CD4-positive, alpha-beta T cell treated with Interleukin-17A for 1 hour (primary cell): ENCODE data around the gene ARHGEF12.

Experiments used
- DNase-seq: peaks from one replicate; pipeline ENCODE4 v3.0.0-alpha.2; 2020

The ARHGEF12 gene

GRCh38 chr11:120342226-120342625 is 6.0 kb downstream of the ARHGEF12 start:
- no peak for DNase-seq

GRCh38 chr11:120342678-120343077 is 6.5 kb downstream of the ARHGEF12 start:
- no peak for DNase-seq

GRCh38 chr11:120343429-120343828 is 7.2 kb downstream of the ARHGEF12 start:
- DNase-seq, result no peak

- DNase-seq, result peak; percentile 83
Measured at GRCh38 chr11:120344302-120345004, 8.2 kb downstream of the ARHGEF12 start.

GRCh38 chr11:120346233-120346632 is 10.0 kb downstream of the ARHGEF12 start:
- DNase-seq, result no peak

- DNase-seq, result no peak
Measured at GRCh38 chr11:120350637-120351036, 14.4 kb downstream of the ARHGEF12 start.

GRCh38 chr11:120352405-120352804 is 16.2 kb downstream of the ARHGEF12 start:
- DNase-seq, result no peak

- no peak for DNase-seq
Measured at GRCh38 chr11:120354068-120354467, 17.9 kb downstream of the ARHGEF12 start.

GRCh38 chr11:120354779-120355178 is 18.6 kb downstream of the ARHGEF12 start:
- no peak for DNase-seq

- no peak for DNase-seq
Measured at GRCh38 chr11:120357620-120358019, 21.4 kb downstream of the ARHGEF12 start.

- DNase-seq, result no peak
Measured at GRCh38 chr11:120358729-120359128, 22.5 kb downstream of the ARHGEF12 start.

GRCh38 chr11:120363436-120363835 is 27.2 kb downstream of the ARHGEF12 start:
- no peak for DNase-seq

GRCh38 chr11:120365512-120365911 is 29.3 kb downstream of the ARHGEF12 start:
- DNase-seq, result no peak

- DNase-seq, result no peak
Measured at GRCh38 chr11:120372296-120372695, 36.1 kb downstream of the ARHGEF12 start.

- no peak for DNase-seq
Measured at GRCh38 chr11:120375076-120375475, 38.9 kb downstream of the ARHGEF12 start.

- no peak for DNase-seq
Measured at GRCh38 chr11:120376547-120377182, 40.5 kb downstream of the ARHGEF12 start.

GRCh38 chr11:120378474-120378873 is 42.3 kb downstream of the ARHGEF12 start:
- DNase-seq, result no peak

- DNase-seq, result no peak
Measured at GRCh38 chr11:120381401-120381800, 45.2 kb downstream of the ARHGEF12 start.

GRCh38 chr11:120383518-120384155 is 47.4 kb downstream of the ARHGEF12 start:
- DNase-seq, result no peak

- no peak for DNase-seq
Measured at GRCh38 chr11:120384476-120384875, 48.3 kb downstream of the ARHGEF12 start.

GRCh38 chr11:120385110-120385509 is 48.9 kb downstream of the ARHGEF12 start:
- DNase-seq, result no peak

- DNase-seq, result no peak
Measured at GRCh38 chr11:120385655-120386054, 49.4 kb downstream of the ARHGEF12 start.

GRCh38 chr11:120386318-120386717 is 50.1 kb downstream of the ARHGEF12 start:
- no peak for DNase-seq

- DNase-seq, result no peak
Measured at GRCh38 chr11:120386774-120387371, 50.7 kb downstream of the ARHGEF12 start.
